ENCODE results near the gene MGARP.
"Not testable (repeated sequence)": the region's sequence is repeated elsewhere in the genome, so short reads cannot be mapped to it uniquely, and the experiment has no call there.

Gene MGARP

GRCh38 chr4:139295206-139295941 lies 15.3 kb upstream of the MGARP start:
- no peak for FAIRE-seq

- FAIRE-seq: no peak
These were observed 6.2 kb upstream of the MGARP start for GRCh38 chr4:139286186-139286698.

GRCh38 chr4:139282721-139283075 lies 2.7 kb upstream of the MGARP start:
- no peak for FAIRE-seq

- no peak for FAIRE-seq
These were observed 2.2 kb upstream of the MGARP start for GRCh38 chr4:139282065-139282720.

- FAIRE-seq: no peak
These were observed 889 bp downstream of the MGARP start for GRCh38 chr4:139278912-139279759.

- no peak for FAIRE-seq
These were observed 1.5 kb downstream of the MGARP start for GRCh38 chr4:139278485-139278884.

- no peak for FAIRE-seq
These were observed 4.7 kb downstream of the MGARP start for GRCh38 chr4:139275281-139275735.

GRCh38 chr4:139274790-139275189 lies 5.2 kb downstream of the MGARP start:
- peak; percentile 36 for FAIRE-seq

- FAIRE-seq: no peak
These were observed 6.2 kb downstream of the MGARP start for GRCh38 chr4:139273835-139274234.

GRCh38 chr4:139267301-139267700 lies 12.7 kb downstream of the MGARP start:
- FAIRE-seq: no peak

GRCh38 chr4:139266583-139267257 lies 13.3 kb downstream of the MGARP start:
- peak; percentile 79 for FAIRE-seq

- peak; percentile 55 for FAIRE-seq
These were observed 13.8 kb downstream of the MGARP start for GRCh38 chr4:139266208-139266582.

GRCh38 chr4:139265654-139266053 lies 14.4 kb downstream of the MGARP start:
- FAIRE-seq: no peak

- no peak for FAIRE-seq
These were observed 23.7 kb downstream of the MGARP start for GRCh38 chr4:139256349-139256748.

- not testable (repeated sequence) for FAIRE-seq
These were observed 24.4 kb downstream of the MGARP start for GRCh38 chr4:139255581-139255980.

GRCh38 chr4:139253713-139254112 lies 26.3 kb downstream of the MGARP start:
- FAIRE-seq: no peak

- no peak for FAIRE-seq
These were observed 27.0 kb downstream of the MGARP start for GRCh38 chr4:139253046-139253445.

- FAIRE-seq: no peak
These were observed 32.3 kb downstream of the MGARP start for GRCh38 chr4:139247700-139248238.

- FAIRE-seq: no peak
These were observed 32.8 kb downstream of the MGARP start for GRCh38 chr4:139247241-139247640.

GRCh38 chr4:139246166-139246565 lies 33.9 kb downstream of the MGARP start:
- FAIRE-seq: no peak

GRCh38 chr4:139245590-139245989 lies 34.4 kb downstream of the MGARP start:
- FAIRE-seq: no peak
